Effector memory CD8-positive, alpha-beta T cell (primary cell): ENCODE measurements around the gene ASAP2.

Source experiments
- ATAC-seq: fragments of 150-1000 bp; cut with Tn5 transposase; replicated peaks from 2 replicates; pipeline ENCODE4 v1.10.0; 2021; ENCODE audit warnings: mild to moderate bottlenecking, moderate library complexity
- DNase-seq, 3 experiments: peaks; one replicate each; pipeline ENCODE4 v3.0.0; 2021
- H3K27ac Mint-ChIP-seq, 2 donors: one replicate each; pipeline ENCODE4 v1.8.0; 2022; ENCODE audit warnings: mild to moderate bottlenecking in 2 of 2, mixed read lengths in 2 of 2, moderate library complexity in 2 of 2
- H3K27me3 Mint-ChIP-seq, 2 donors: one replicate each; pipeline ENCODE4 v1.8.0; 2022; ENCODE audit warnings: mixed read lengths in 2 of 2
- H3K36me3 Mint-ChIP-seq: one replicate; pipeline ENCODE4 v1.8.0; 2022; ENCODE audit warnings: mild to moderate bottlenecking, moderate library complexity, mixed read lengths; ENCODE audit not compliant: insufficient read depth
- H3K4me1 Mint-ChIP-seq, 2 donors: one replicate each; pipeline ENCODE4 v1.8.0; 2022; ENCODE audit warnings: low read depth in 2 of 2, mixed read lengths in 2 of 2
- H3K4me3 Mint-ChIP-seq, 2 donors: one replicate each; pipeline ENCODE4 v1.8.0; 2022; ENCODE audit warnings: mild to moderate bottlenecking in 2 of 2, mixed read lengths in 2 of 2, moderate library complexity in 2 of 2
- H3K9me3 Mint-ChIP-seq, 2 donors: one replicate each; pipeline ENCODE4 v1.8.0; 2022; ENCODE audit warnings: mixed read lengths in 2 of 2

ASAP2 gene

DNA sequence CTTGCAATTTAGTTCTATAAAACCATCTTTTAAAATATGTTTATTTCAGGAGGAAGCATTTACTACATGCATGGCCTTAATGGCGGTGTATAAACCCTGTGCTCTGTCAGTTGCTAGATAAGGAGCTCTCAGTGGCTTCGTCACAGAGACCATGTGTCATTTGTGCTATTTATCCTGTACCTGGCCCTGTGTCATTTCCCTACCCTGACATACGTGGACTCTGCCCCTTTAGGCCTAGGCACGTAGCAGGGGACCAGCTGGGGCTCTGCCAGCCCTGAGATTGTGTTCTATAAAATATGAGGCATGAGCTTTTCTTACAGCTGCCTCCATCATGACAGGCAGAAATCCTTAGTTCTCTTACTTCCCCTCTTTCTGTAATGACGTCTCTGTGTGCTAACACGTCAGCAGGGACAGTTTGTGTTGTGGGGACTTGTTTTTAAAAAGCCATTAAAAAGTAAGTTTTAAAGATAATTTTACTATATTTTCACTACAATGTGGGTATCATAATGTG, 128.8 kb downstream of the ASAP2 start:
- peaks cover 0 to 5% of the 10 kb centered on the region in 2 donors for H3K4me1 Mint-ChIP-seq
- H3K36me3 Mint-ChIP-seq: no peaks in the 10 kb centered on the region
- peaks cover 30 to 47% of the 10 kb centered on the region in 2 donors for H3K27me3 Mint-ChIP-seq
- H3K27ac Mint-ChIP-seq: no peak overlapping the region
- no peaks in the 10 kb centered on the region for H3K9me3 Mint-ChIP-seq
- DNase-seq (no peak), ATAC-seq (no peak)
- no peak overlapping the region for H3K4me3 Mint-ChIP-seq

- no peak for DNase-seq
- no peaks in the 10 kb centered on the region for H3K9me3 Mint-ChIP-seq
- H3K4me1 Mint-ChIP-seq: peaks cover 0 to 5% of the 10 kb centered on the region in 2 donors
- ATAC-seq: peak; percentile 26
- peak overlapping the region in 1 of 2 donors; percentile 36 for H3K27ac Mint-ChIP-seq
- H3K4me3 Mint-ChIP-seq: no peak overlapping the region
- no peaks in the 10 kb centered on the region for H3K36me3 Mint-ChIP-seq
- H3K27me3 Mint-ChIP-seq: peaks cover 26 to 44% of the 10 kb centered on the region in 2 donors
Measured at GRCh38 chr2:9336241-9336575, 129.6 kb downstream of the ASAP2 start.

DNA sequence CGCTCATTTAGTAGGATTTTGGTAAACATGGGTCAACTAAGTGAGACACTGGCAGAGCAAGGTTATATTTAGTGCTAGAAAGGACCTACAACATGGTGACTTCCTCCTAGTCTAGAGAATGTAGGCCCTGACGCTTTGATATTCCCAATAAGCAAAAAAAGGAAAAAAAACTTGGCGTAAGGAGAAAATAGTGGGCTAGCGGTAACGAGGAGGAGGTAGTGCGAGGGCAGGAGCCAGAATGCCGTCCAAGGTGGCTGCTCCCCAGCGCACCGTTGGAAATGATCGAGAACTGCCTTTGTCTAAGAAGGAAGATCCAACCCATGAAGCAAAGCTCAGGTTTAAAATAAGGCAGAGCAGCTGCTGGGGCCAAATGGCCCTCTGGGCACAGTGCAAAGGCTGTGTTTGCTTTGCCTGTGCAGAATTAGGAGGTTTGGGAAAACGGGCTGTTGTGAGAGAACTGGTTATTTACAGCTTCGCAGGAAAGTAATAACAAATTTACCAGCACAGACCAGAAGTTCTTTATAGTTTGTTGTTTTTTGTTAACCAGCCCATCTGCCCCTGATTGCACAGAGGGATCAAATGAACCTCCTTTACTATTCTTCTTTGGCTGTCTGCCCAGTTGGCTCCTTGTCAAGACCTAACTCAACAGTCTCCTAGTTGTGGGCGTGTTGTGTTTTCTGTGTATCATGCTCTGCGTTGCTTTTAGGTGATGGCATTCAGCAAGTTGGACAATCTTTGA, 130.1 kb downstream of the ASAP2 start:
- no peak for DNase-seq
- H3K4me1 Mint-ChIP-seq: peaks cover 0 to 5% of the 10 kb centered on the region in 2 donors
- H3K36me3 Mint-ChIP-seq: no peaks in the 10 kb centered on the region
- no peak overlapping the region for H3K4me3 Mint-ChIP-seq
- ATAC-seq: no peak
- H3K27ac Mint-ChIP-seq: peak overlapping the region in 1 of 2 donors; percentile 36
- H3K27me3 Mint-ChIP-seq: peaks cover 28 to 44% of the 10 kb centered on the region in 2 donors
- no peaks in the 10 kb centered on the region for H3K9me3 Mint-ChIP-seq

DNA sequence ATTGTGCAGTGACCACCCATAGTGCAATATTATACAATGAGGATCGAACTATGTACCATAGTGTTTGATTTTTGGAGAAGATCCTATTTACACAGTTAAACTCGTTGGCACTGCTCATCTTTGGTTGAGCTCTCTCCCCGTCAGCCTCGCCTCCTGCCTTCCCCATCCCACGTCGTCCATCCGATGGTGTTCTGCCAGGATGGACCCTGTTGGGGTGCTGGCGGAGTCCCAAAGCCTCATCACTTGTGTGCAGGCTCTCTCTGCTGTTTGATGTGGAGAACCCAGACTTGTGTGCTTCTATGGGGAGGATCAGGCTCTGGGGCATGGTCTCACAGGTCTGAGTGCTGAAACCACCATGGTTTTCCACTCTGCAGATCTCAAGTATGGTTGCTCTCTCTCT, 131.3 kb downstream of the ASAP2 start:
- Mint-ChIP-seq H3K9me3 (no peaks in the 10 kb centered on the region), H3K27me3 (peaks cover 37 to 55% of the 10 kb centered on the region in 2 donors), H3K27ac (no peak overlapping the region), H3K4me3 (no peak overlapping the region), H3K36me3 (no peaks in the 10 kb centered on the region), H3K4me1 (peaks cover 0 to 5% of the 10 kb centered on the region in 2 donors)
- ATAC-seq (no peak), DNase-seq (no peak)

DNA sequence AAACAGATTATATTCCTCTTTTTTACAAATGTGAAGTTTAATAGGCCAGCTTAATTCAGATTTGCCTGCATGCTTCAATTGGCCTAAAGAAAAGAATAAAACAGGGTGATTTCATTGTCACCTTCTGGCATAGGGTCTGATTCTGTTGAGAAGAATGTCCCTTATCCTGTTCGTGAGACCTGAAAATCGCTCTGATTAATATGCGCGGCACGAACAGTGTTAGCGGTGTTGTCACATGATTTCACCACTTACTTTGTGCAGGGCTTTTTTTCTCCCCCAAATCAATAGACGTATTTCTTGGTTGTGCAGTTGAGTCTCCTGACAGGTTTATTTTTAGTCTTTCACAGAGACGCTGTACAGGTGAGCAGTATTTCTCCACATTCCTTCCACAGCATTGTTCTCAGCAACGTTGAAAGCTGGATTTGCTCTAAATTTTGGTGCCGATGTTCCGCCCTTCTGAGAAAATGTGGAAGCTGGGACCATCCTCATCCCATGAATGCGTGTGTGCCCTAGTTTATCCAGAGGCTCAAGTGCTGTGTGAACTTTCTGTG, 134.8 kb downstream of the ASAP2 start:
- Mint-ChIP-seq H3K9me3 (no peaks in the 10 kb centered on the region), H3K27me3 (peaks cover 60 to 79% of the 10 kb centered on the region in 2 donors), H3K4me1 (peaks cover 0 to 2% of the 10 kb centered on the region in 2 donors), H3K36me3 (no peaks in the 10 kb centered on the region), H3K27ac (no peak overlapping the region), H3K4me3 (no peak overlapping the region)
- DNase-seq (no peak), ATAC-seq (no peak)

- H3K36me3 Mint-ChIP-seq: no peaks in the 10 kb centered on the region
- H3K9me3 Mint-ChIP-seq: no peaks in the 10 kb centered on the region
- H3K4me1 Mint-ChIP-seq: no peaks in the 10 kb centered on the region
- no peak for ATAC-seq
- no peak overlapping the region for H3K4me3 Mint-ChIP-seq
- DNase-seq: no peak
- H3K27ac Mint-ChIP-seq: no peak overlapping the region
- H3K27me3 Mint-ChIP-seq: peaks cover 63 to 69% of the 10 kb centered on the region in 2 donors
Measured at GRCh38 chr2:9342659-9343058, 136.0 kb downstream of the ASAP2 start.

GRCh38 chr2:9343524-9343923, 136.9 kb downstream of the ASAP2 start:
- no peaks in the 10 kb centered on the region for H3K9me3 Mint-ChIP-seq
- no peaks in the 10 kb centered on the region for H3K36me3 Mint-ChIP-seq
- H3K27ac Mint-ChIP-seq: no peak overlapping the region
- DNase-seq (no peak), ATAC-seq (no peak)
- no peak overlapping the region for H3K4me3 Mint-ChIP-seq
- no peaks in the 10 kb centered on the region for H3K4me1 Mint-ChIP-seq
- peaks cover 56 to 60% of the 10 kb centered on the region in 2 donors for H3K27me3 Mint-ChIP-seq

DNA sequence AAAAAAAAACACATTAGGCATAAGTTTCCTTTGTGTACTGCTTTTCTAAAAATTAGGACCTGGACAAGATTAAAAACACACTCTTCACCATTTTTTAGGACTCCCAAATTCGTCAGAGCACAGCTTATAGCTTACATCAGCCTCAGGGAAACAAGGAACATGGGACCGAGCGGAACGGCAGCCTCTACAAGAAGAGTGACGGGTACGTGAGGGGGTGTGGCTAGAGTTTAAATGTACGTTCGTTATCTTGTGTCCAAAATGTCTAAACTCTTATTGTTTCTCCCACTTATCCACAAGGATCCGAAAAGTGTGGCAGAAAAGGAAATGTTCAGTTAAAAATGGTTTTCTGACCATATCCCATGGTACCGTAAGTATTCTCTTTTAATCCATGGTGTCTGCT, 137.8 kb downstream of the ASAP2 start:
- no peaks in the 10 kb centered on the region for H3K36me3 Mint-ChIP-seq
- H3K27me3 Mint-ChIP-seq: peaks cover 57 to 58% of the 10 kb centered on the region in 2 donors
- no peak for DNase-seq
- H3K9me3 Mint-ChIP-seq: no peaks in the 10 kb centered on the region
- H3K4me3 Mint-ChIP-seq: no peak overlapping the region
- H3K27ac Mint-ChIP-seq: no peak overlapping the region
- no peak for ATAC-seq
- H3K4me1 Mint-ChIP-seq: no peaks in the 10 kb centered on the region

GRCh38 chr2:9345343-9345742, 138.7 kb downstream of the ASAP2 start:
- DNase-seq (no peak), ATAC-seq (no peak)
- no peak overlapping the region for H3K27ac Mint-ChIP-seq
- no peaks in the 10 kb centered on the region for H3K4me1 Mint-ChIP-seq
- no peaks in the 10 kb centered on the region for H3K36me3 Mint-ChIP-seq
- H3K27me3 Mint-ChIP-seq: peaks cover 49 to 58% of the 10 kb centered on the region in 2 donors
- H3K4me3 Mint-ChIP-seq: no peak overlapping the region
- no peaks in the 10 kb centered on the region for H3K9me3 Mint-ChIP-seq

- peaks cover 49 to 62% of the 10 kb centered on the region in 2 donors for H3K27me3 Mint-ChIP-seq
- ATAC-seq (no peak), DNase-seq (no peak)
- H3K27ac Mint-ChIP-seq: no peak overlapping the region
- H3K36me3 Mint-ChIP-seq: no peaks in the 10 kb centered on the region
- no peaks in the 10 kb centered on the region for H3K9me3 Mint-ChIP-seq
- no peaks in the 10 kb centered on the region for H3K4me1 Mint-ChIP-seq
- no peak overlapping the region for H3K4me3 Mint-ChIP-seq
Measured at GRCh38 chr2:9345997-9346396, 139.4 kb downstream of the ASAP2 start.

DNA sequence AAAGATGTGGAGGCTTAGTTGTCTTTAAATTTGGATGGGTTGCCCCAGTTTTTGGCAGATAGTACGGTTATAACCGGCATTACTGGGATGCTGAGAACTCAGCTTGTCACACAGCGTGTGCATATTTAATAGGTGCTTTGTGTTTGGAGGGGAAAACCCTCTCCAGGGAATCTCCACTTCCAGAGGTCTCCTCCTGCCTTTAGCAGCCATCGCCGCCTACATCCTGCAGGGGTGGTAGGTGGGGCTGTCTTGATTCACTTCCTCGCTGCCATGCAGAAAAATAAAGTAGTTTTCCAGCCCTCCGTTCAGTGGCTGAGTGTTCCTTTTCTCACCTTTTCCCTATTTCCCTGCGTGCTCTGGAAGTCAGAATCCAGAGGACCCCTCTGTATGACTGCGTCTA, 140.3 kb downstream of the ASAP2 start:
- DNase-seq (no peak), ATAC-seq (no peak)
- Mint-ChIP-seq H3K4me3 (no peak overlapping the region), H3K36me3 (no peaks in the 10 kb centered on the region), H3K9me3 (no peaks in the 10 kb centered on the region), H3K4me1 (no peaks in the 10 kb centered on the region), H3K27me3 (peaks cover 45 to 67% of the 10 kb centered on the region in 2 donors), H3K27ac (no peak overlapping the region)

- ATAC-seq: no peak
Measured at GRCh38 chr2:9347411-9347881, 140.8 kb downstream of the ASAP2 start.

GRCh38 chr2:9354318-9354717, 147.7 kb downstream of the ASAP2 start:
- peaks cover 2% of the 10 kb centered on the region for H3K36me3 Mint-ChIP-seq
- H3K27me3 Mint-ChIP-seq: peaks cover 40 to 96% of the 10 kb centered on the region in 2 donors
- no peak for ATAC-seq

More at GRCh38 chr2:9347411-9347881, 140.8 kb downstream of the ASAP2 start:
- Mint-ChIP-seq H3K27ac (no peak overlapping the region), H3K4me3 (no peak overlapping the region), H3K27me3 (peaks cover 43 to 67% of the 10 kb centered on the region in 2 donors), H3K4me1 (no peaks in the 10 kb centered on the region), H3K36me3 (no peaks in the 10 kb centered on the region), H3K9me3 (no peaks in the 10 kb centered on the region)
- DNase-seq: no peak

DNA sequence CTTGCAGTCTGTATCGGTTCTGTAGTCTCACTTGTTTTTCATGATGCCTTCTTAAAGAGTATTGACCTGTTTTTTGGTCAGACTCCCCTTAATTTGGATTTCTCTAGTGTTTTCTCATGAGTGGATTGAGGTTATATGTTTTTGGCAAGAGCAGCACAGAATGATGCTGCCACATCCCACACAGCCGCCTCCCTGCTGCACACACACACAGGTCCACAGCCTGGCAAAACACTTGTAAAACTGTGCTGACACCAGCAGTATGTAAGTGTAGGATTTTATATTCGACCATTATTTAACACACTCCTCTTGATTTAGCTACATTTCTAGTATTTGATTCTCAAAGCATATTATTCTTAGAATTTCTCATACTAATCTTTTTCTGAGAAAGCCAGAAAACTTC, 148.7 kb downstream of the ASAP2 start:
- Mint-ChIP-seq H3K27ac (no peak overlapping the region), H3K4me1 (peaks cover 0 to 7% of the 10 kb centered on the region in 2 donors), H3K36me3 (peaks cover 2% of the 10 kb centered on the region), H3K27me3 (peaks cover 40 to 87% of the 10 kb centered on the region in 2 donors), H3K4me3 (no peak overlapping the region), H3K9me3 (no peaks in the 10 kb centered on the region)
- no peak for DNase-seq
- ATAC-seq: no peak

More at GRCh38 chr2:9354318-9354717, 147.7 kb downstream of the ASAP2 start:
- H3K4me1 Mint-ChIP-seq: peaks cover 0 to 7% of the 10 kb centered on the region in 2 donors
- no peak overlapping the region for H3K27ac Mint-ChIP-seq
- no peaks in the 10 kb centered on the region for H3K9me3 Mint-ChIP-seq
- H3K4me3 Mint-ChIP-seq: no peak overlapping the region
- no peak for DNase-seq
